ENCODE measurements around the gene SFXN4.
"Not testable (repeated sequence)": the region's sequence is repeated elsewhere in the genome, so short reads cannot be mapped to it uniquely, and the experiment has no call there.

The SFXN4 gene

GRCh38 chr10:119105155-119105554 is 60.4 kb downstream of the SFXN4 start:
- DNase-seq, result no peak

GRCh38 chr10:119104654-119105015 is 60.9 kb downstream of the SFXN4 start:
- DNase-seq, result no peak

GRCh38 chr10:119103903-119104653 is 61.4 kb downstream of the SFXN4 start, which contains the start of gene DENND10:
Gene DENND10 (plus strand): TSS chr10:119104113. CDS start chr10:119104143, 30 bp downstream.
- DNase-seq, result peak; percentile 80

- DNase-seq, result no peak
Observed at GRCh38 chr10:119103241-119103902, 62.1 kb downstream of the SFXN4 start.

- DNase-seq, result no peak
Observed at GRCh38 chr10:119101366-119102098, 64.0 kb downstream of the SFXN4 start.

- DNase-seq, result no peak
Observed at GRCh38 chr10:119100434-119101238, 64.9 kb downstream of the SFXN4 start.

GRCh38 chr10:119098576-119098975 is 66.9 kb downstream of the SFXN4 start:
- no peak for DNase-seq

- DNase-seq, result not testable (repeated sequence)
Observed at GRCh38 chr10:119096641-119097415, 68.7 kb downstream of the SFXN4 start.

GRCh38 chr10:119095640-119096039 is 69.9 kb downstream of the SFXN4 start:
- no peak for DNase-seq

- DNase-seq, result peak; percentile 85
Observed at GRCh38 chr10:119090968-119091367, 74.5 kb downstream of the SFXN4 start.

Measured in CD4-positive, alpha-beta T cell treated with Interleukin-21 for 1 hour (primary cell).